ENCODE results near the gene SNX5.

The SNX5 gene

DNA sequence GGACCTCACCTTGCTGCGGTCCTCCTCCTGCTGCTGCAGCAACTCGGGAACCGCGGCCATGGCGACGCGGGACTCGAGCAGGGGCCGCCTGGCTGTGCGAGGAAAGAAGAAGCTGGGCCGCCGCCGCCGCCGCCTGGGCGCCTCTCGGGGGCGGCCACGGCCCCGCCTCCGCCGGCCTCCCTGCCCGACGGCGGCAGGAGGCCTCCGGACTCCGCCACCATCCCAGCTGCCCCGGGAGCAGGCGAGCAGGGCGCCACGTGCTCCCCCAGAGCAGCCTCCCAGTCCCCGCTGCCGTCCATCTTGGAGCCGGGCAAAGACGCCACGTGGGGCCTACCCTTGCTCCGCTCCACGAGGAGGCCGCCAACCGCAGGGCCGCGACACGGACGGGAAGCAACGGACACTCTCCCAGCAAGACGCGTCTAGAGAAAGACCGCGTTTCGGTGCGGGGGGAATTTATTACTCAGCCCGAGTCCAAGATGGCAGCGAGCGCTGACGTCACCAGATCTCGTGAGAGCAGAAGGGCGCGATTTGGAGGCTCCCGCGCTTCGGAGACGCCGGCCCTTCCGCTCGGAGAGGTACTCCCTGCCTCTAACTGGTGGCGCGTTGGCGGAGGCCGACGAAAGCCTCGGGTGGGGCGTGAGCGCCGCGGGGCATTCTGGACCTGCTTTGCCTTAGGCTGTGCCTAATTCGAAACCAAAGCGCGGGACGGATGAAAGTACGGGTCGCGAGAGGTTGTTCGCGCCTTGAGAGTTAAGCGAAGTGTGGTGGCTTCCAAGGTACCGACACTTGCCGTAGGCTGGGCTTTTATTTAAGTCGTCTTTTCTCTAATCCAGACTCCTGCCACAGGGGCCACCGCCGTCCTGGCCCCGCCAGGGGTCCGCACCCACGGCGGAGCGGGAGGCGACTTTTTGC, at the start of gene SNX5, which contains the start of gene MGME1:
TSS of gene SNX5 (minus strand) at position 429 of the 912 bp plus-strand sequence. CDS start at position 60, 369 bp downstream.
TSS of gene MGME1 (plus strand) at position 653 of the 912 bp plus-strand sequence. CDS start 842 bp downstream, outside the sequence.
- TF ChIP-seq, protein P1, sequence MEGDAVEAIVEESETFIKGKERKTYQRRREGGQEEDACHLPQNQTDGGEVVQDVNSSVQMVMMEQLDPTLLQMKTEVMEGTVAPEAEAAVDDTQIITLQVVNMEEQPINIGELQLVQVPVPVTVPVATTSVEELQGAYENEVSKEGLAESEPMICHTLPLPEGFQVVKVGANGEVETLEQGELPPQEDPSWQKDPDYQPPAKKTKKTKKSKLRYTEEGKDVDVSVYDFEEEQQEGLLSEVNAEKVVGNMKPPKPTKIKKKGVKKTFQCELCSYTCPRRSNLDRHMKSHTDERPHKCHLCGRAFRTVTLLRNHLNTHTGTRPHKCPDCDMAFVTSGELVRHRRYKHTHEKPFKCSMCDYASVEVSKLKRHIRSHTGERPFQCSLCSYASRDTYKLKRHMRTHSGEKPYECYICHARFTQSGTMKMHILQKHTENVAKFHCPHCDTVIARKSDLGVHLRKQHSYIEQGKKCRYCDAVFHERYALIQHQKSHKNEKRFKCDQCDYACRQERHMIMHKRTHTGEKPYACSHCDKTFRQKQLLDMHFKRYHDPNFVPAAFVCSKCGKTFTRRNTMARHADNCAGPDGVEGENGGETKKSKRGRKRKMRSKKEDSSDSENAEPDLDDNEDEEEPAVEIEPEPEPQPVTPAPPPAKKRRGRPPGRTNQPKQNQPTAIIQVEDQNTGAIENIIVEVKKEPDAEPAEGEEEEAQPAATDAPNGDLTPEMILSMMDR (conservative IDR thresholded peaks at IDR 0.05; ENCODE audit: low read depth, low read length): no peak
- H3K4me3 ChIP-seq (ENCODE audit: low read depth, low read length): peak within 1 kb of the TSS; percentile 90
- DNase-seq (ENCODE audit: low read depth): peak; percentile 100

DNA sequence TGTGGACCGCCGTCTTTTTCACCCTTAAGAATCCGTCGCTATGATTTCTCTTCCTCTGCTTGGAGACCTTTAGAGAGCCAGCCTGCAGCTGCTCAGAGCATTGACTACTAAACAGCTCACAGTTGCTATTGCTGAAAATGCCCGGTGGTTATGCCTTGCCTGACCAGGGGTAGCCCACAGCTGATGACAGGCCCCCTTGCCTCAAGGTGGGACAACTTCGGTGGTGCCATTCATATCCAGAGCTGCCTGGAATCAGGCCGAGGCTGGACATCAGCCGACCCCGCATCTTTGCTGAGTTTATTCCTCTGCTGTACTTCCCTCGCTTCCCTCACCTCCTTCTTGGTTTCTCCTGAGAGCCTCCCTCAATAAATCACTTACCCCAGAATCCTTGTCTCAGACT, 49.5 kb upstream of the SNX5 start:
- TF ChIP-seq, protein P1 (conservative IDR thresholded peaks at IDR 0.05; ENCODE audit: low read depth, low read length): no peak
- H3K4me3 ChIP-seq (ENCODE audit: low read depth, low read length): no peak overlapping the region
- DNase-seq (ENCODE audit: low read depth): no peak

DNA sequence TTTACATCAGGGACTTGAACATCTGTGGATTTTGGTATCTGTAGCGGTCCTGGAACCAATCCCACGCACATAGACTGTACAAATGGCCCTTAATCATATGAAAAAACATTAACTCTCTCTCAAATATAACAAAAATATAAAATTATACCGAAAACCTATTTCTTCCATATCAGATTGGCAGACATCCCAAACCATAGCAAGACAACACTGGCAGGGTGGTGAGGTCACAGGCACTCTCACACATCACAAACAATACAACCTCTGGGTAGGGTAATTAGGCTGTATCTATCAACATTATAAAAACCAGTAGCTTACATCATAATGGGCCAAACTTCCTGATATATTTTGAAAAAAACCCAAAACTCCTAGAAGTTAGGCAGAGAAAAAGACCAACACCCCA, 48.2 kb upstream of the SNX5 start:
- TF ChIP-seq, protein P1 (conservative IDR thresholded peaks at IDR 0.05; ENCODE audit: low read depth, low read length): no peak
- H3K4me3 ChIP-seq (ENCODE audit: low read depth, low read length): no peak overlapping the region
- no peak for DNase-seq (ENCODE audit: low read depth)

DNA sequence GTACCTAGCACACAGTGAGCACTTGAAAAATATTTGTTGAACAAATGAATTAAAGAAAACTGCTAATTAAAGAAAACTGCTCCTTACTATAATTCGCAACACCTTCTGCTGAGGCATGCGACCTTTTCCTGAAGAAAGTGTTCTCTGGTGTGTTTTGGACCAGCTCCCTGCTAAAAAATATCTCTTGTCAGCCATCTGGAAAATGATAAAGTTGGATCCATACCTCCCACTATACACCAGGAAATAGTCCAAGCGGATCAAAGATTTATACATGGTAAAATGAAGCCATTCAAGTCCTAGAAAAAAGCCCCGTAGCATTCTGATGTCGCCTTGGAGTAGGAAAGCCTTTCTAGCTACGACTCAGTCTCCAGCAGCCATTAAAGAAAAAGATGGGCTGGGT, 45.8 kb upstream of the SNX5 start:
- H3K4me3 ChIP-seq (ENCODE audit: low read depth, low read length): no peak overlapping the region
- DNase-seq (ENCODE audit: low read depth): no peak
- TF ChIP-seq, protein P1 (conservative IDR thresholded peaks at IDR 0.05; ENCODE audit: low read depth, low read length): no peak

DNA sequence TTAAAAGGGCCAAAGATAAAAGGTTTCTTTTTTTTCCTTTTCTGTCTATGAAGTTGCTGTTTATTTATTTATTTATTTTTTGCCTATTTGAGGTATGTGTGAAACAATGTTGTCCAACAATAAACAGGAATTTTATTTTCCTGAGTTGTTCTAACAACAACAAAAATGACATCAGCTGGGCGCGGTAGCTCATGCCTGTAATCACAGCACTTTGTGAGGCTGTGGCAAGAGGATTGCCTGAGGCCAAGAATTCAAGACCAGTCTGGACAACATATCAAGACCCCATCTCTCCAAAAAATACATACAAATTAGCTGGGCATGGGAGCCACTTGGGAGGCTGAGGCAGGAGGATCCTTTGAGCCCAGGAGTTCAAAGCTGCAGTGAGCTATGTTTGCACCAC, 44.3 kb upstream of the SNX5 start:
- TF ChIP-seq, protein P1 (conservative IDR thresholded peaks at IDR 0.05; ENCODE audit: low read depth, low read length): no peak
- no peak overlapping the region for H3K4me3 ChIP-seq (ENCODE audit: low read depth, low read length)
- no peak for DNase-seq (ENCODE audit: low read depth)

DNA sequence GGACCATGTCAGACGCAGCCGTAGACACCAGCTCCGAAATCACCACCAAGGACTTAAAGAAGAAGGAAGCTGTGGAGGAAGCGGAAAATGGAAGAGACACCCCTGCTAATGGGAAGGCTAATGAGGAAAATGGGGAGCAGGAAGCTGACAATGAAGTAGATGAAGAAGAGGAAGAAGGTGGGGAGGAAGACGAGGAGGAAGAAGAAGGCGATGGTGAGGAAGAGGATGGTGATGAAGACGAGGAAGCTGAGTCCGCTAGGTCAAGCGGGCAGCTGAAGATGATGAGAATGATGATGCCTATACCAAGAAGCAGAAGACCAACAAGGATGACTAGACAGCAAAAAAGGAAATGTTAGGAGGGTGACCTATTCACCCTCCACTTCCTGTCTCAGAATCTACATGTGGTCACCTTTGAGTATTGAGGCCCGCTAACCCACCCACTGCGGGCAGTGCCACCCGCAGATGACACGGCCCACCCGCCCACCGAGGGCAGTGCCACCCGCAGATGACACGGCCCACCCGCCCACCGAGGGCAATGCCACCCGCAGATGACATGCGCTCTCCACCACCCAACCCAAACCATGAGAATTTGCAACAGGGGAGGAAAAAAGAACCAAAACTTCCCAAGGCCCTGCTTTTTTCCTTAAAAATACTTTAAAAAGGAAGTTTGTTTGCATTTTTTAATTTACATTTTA, 43.5 kb upstream of the SNX5 start:
- no peak for DNase-seq (ENCODE audit: low read depth)
- TF ChIP-seq, protein P1 (conservative IDR thresholded peaks at IDR 0.05; ENCODE audit: low read depth, low read length): no peak

More for the DNA sequence above, 43.5 kb upstream of the SNX5 start:
- no peak overlapping the region for H3K4me3 ChIP-seq (ENCODE audit: low read depth, low read length)
